GM12878 (cell line): ENCODE measurements around the gene NLRP7. TPM values are rescaled to one million over a fixed set of nuclear protein-coding genes. Genes with fewer than 3 reads are reported as not detected.
"Not testable (repeated sequence)": the region's sequence is repeated elsewhere in the genome, so short reads cannot be mapped to it uniquely, and the experiment has no call there.

Experiments used
- ATAC-seq: fragments of 200-7000 bp; cut with Tn5 transposase; 3 replicates; pipeline ENCODE4 v1.9.1; 2020; ENCODE audit warnings: mild to moderate bottlenecking, moderate library complexity
- BruUV-seq: library from RNA; stranded (reverse); fragments of 400-500 nt; replicated peaks from 2 replicates; lab custom pipeline; 2021; lab: Mats Ljungman, UMichigan
- CTCF ChIA-PET: fragments of 300-600 bp; sonication (Branson Sonifier 250); formaldehyde crosslinking; extraction: SDS; loops from one replicate; lab custom pipeline; 2021; ENCODE audit warnings: inconsistent platforms; lab: Yijun Ruan, JAX
- POLR2A ChIA-PET: fragments of 350-600 bp; formaldehyde crosslinking; extraction: SDS; loops from one replicate; lab custom pipeline; 2021; ENCODE audit warnings: inconsistent platforms; lab: Charles Lee
- RAD21 ChIA-PET: fragments of 300-600 bp; sonication (Branson Sonifier 250); formaldehyde crosslinking; loops from one replicate; lab custom pipeline; 2023; ENCODE audit warnings: antibody characterized with exemption; ENCODE audit not compliant: unreplicated experiment; lab: Charles Lee
- SMC1A ChIA-PET: fragments of 300-600 bp; sonication (Branson Sonifier 250); formaldehyde crosslinking; loops from one replicate; lab custom pipeline; 2023; ENCODE audit not compliant: unreplicated experiment, uncharacterized antibody; lab: Charles Lee
- DNase-seq: peaks from one replicate; pipeline ENCODE4 v3.0.0-alpha.2; 2011; ENCODE audit warnings: low read depth, low spot score
- FAIRE-seq: peaks from 3 replicates; lab custom pipeline; 2011; peaks lifted over from hg19 to GRCh38; lab: Jason Lieb, UNC
- H2AFZ ChIP-seq: 2 replicates; pipeline ENCODE4 v1.6.0; 2011; ENCODE audit warnings: low read depth, low read length, control low read depth; ENCODE audit not compliant: control insufficient read depth
- H3K27ac ChIP-seq: 2 replicates; pipeline ENCODE4 v1.5.1; 2011; ENCODE audit warnings: control low read depth; ENCODE audit not compliant: control insufficient read depth, insufficient read depth
- H3K27me3 ChIP-seq, 2 experiments: replicated peaks in 1 of 2; 2 replicates each; pipeline versions ENCODE4 v1.6.0 to v1.6.1; 2011; ENCODE audit warnings: low read length in 1 of 2; ENCODE audit not compliant: control insufficient read depth in 2 of 2, insufficient read depth in 2 of 2
- H3K36me3 ChIP-seq, 2 experiments: 2 replicates each; pipeline ENCODE4 v1.5.1; 2011; ENCODE audit warnings: low read length in 1 of 2; ENCODE audit not compliant: control insufficient read depth in 2 of 2, insufficient read depth in 2 of 2
- H3K4me1 ChIP-seq: 2 replicates; pipeline ENCODE4 v1.6.1; 2011; ENCODE audit warnings: mild to moderate bottlenecking, low read length, moderate library complexity, mixed read lengths; ENCODE audit not compliant: control insufficient read depth, insufficient read depth
- H3K4me2 ChIP-seq: 2 replicates; pipeline ENCODE4 v1.6.0; 2011; ENCODE audit warnings: control low read depth; ENCODE audit not compliant: control insufficient read depth, insufficient read depth
- H3K4me3 ChIP-seq: fragments of 200-600 bp; sonication (generic); 2 replicates; pipeline ENCODE4 v1.5.1; 2016
- H3K79me2 ChIP-seq: 2 replicates; pipeline ENCODE4 v1.6.0; 2011; ENCODE audit warnings: low read length; ENCODE audit not compliant: control insufficient read depth, insufficient read depth
- H3K9ac ChIP-seq: 2 replicates; pipeline ENCODE4 v1.8.0; 2011; ENCODE audit warnings: low read length, control low read depth, mixed read lengths; ENCODE audit not compliant: control insufficient read depth, insufficient read depth
- H3K9me3 ChIP-seq: replicated peaks from 3 replicates; pipeline ENCODE4 v1.5.1; 2011; ENCODE audit warnings: mild to moderate bottlenecking, low read length; ENCODE audit not compliant: control insufficient read depth, insufficient read depth
- H4K20me1 ChIP-seq: 2 replicates; pipeline ENCODE4 v1.6.0; 2011; ENCODE audit not compliant: control insufficient read depth, insufficient read depth
- CREM ChIP-seq: IDR thresholded peaks from 2 replicates; pipeline ENCODE4 v1.6.1; 2014; ENCODE audit warnings: antibody characterized with exemption, low read depth
- ETV6 ChIP-seq, 2 experiments: fragments of 450-650 bp in 1 of 2; IDR thresholded peaks in 1 of 2; conservative IDR thresholded peaks in 1 of 2; 2 replicates each; pipeline ENCODE4 v1.6.1; 2014; ENCODE audit warnings: antibody characterized with exemption in 1 of 2, borderline replicate concordance in 1 of 2, low read depth in 1 of 2, mild to moderate bottlenecking in 1 of 2, moderate library complexity in 1 of 2
- MTA2 ChIP-seq: fragments of 450-650 bp; IDR thresholded peaks from 2 replicates; pipeline ENCODE4 v1.6.1; 2016; ENCODE audit warnings: low read depth, mild to moderate bottlenecking, moderate library complexity
- NRF1 ChIP-seq: conservative IDR thresholded peaks from 2 replicates; pipeline ENCODE4 v1.6.1; 2011; ENCODE audit warnings: mild to moderate bottlenecking, low read depth, low read length, improper control_type of control experiment
- RELB ChIP-seq: fragments of 450-650 bp; IDR thresholded peaks from 2 replicates; pipeline ENCODE4 v1.6.1; 2017; ENCODE audit warnings: low read depth, mild to moderate bottlenecking, moderate library complexity
- RUNX3 ChIP-seq: IDR thresholded peaks from 2 replicates; pipeline ENCODE4 v1.6.1; 2012; ENCODE audit warnings: low read length, inconsistent platforms
- SKIL ChIP-seq: fragments of 450-650 bp; IDR thresholded peaks from 2 replicates; pipeline ENCODE4 v1.6.1; 2017; ENCODE audit warnings: mild to moderate bottlenecking, low read depth, inconsistent platforms; ENCODE audit not compliant: poor library complexity, severe bottlenecking
- SP1 ChIP-seq: IDR thresholded peaks from one replicate; pipeline ENCODE4 v1.6.1; 2011; ENCODE audit warnings: low read depth, low read length
- WGBS: methylation state at CpG from one replicate; pipeline ENCODE4 v1.1.6; 2016; ENCODE audit warnings: low lambda C conversion rate; ENCODE audit not compliant: insufficient replicate concordance, insufficient coverage; ENCODE audit errors: missing lambda C conversion rate; 5-methylcytosine and 5-hydroxymethylcytosine counted together
- in situ Hi-C: fragments of 300-500 bp; cut with MboI; formaldehyde crosslinking; loops from 9 replicates; pipeline ENCODE4 v1.14.3; 2018; ENCODE audit warnings: mixed read lengths
- intact Hi-C: fragments of 100-400 bp; cut with micrococcal nuclease; formaldehyde crosslinking; loops from one replicate; pipeline ENCODE4 v1.14.2; 2022; ENCODE audit not compliant: unreplicated experiment
- polyA plus RNA-seq, 11 experiments: library from polyadenylated mRNA; depleted of rRNA in 4 of 11; unstranded in 6 of 11; stranded (reverse) in 5 of 11; fragments of >200 nt; fragmentation: Nextera tagmentation in 4 of 11; fragmentation: Illumina TruSeq in 1 of 11; extraction: Ambion mirVana in 4 of 11; extraction: Trizol in 1 of 11; gene quantifications; 1 replicate in 1 of 11; 2 replicates in 10 of 11; pipeline versions ENCODE4 v1.2.1 to v1.2.3, GENCODE V29; 2011 to 2016; ENCODE audit warnings: inconsistent platforms in 2 of 11, missing spikeins in 2 of 11, low read depth in 1 of 11
- total RNA-seq, 4 experiments: library from RNA; depleted of rRNA in 3 of 4; stranded (reverse); fragments of >200 nt in 3 of 4; fragmentation: Illumina TruSeq in 1 of 4; extraction: Trizol in 1 of 4; gene quantifications; 2 replicates each; pipeline versions ENCODE4 v1.2.1 to v1.2.3, GENCODE V29; 2013 to 2021
- TF ChIP-seq, protein P1 (sequence below): fragments of 450-650 bp; IDR thresholded peaks from 2 replicates; pipeline ENCODE4 v1.6.1; 2018; ENCODE audit warnings: mild to moderate bottlenecking, low read depth, moderate library complexity; ENCODE audit not compliant: partially characterized antibody
- TF ChIP-seq, protein P2 (sequence below): fragments of 450-650 bp; IDR thresholded peaks from 2 replicates; pipeline ENCODE4 v1.6.1; 2016; ENCODE audit warnings: mild to moderate bottlenecking

Gene NLRP7
- total and polyA plus RNA-seq, 10 of the 15 experiments (the other 5 are each of a cell fraction or from before 2014, with no cell fraction given), result 0.08 to 3.4 (median 0.31) TPM

DNA sequence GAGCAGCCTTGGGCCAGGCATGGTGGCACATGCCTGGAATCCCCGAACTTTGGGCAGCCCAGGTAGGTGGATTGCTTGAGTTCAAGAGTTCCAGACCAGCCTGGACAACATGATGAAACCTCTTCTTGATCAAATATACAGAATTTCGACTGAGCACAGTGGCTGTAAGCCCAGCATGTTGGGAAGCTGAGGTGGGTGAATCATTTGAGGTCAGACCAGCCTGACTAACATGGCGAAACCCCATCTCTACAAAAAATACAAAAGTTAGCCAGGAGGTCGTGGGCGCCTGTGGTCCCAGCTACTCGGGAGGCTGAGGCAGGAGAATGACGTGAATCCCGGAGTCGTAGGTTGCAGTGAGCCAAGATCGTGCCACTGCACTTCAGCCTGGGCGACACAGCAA, 8.0 kb upstream of the NLRP7 start (continued):
- TF ChIP-seq, protein P1, sequence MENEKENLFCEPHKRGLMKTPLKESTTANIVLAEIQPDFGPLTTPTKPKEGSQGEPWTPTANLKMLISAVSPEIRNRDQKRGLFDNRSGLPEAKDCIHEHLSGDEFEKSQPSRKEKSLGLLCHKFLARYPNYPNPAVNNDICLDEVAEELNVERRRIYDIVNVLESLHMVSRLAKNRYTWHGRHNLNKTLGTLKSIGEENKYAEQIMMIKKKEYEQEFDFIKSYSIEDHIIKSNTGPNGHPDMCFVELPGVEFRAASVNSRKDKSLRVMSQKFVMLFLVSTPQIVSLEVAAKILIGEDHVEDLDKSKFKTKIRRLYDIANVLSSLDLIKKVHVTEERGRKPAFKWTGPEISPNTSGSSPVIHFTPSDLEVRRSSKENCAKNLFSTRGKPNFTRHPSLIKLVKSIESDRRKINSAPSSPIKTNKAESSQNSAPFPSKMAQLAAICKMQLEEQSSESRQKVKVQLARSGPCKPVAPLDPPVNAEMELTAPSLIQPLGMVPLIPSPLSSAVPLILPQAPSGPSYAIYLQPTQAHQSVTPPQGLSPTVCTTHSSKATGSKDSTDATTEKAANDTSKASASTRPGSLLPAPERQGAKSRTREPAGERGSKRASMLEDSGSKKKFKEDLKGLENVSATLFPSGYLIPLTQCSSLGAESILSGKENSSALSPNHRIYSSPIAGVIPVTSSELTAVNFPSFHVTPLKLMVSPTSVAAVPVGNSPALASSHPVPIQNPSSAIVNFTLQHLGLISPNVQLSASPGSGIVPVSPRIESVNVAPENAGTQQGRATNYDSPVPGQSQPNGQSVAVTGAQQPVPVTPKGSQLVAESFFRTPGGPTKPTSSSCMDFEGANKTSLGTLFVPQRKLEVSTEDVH, result no peak
- no peak for TF ChIP-seq MTA2
- no peak for TF ChIP-seq NRF1
- TF ChIP-seq ETV6 (conservative IDR thresholded peaks at IDR 0.05 in 1 of 2, IDR thresholded peaks at IDR 0.05 in 1 of 2; ENCODE audit: borderline replicate concordance in 1 of 2, low read depth in 1 of 2), result no peak
- no peak for TF ChIP-seq CREM
- TF ChIP-seq, protein P2, sequence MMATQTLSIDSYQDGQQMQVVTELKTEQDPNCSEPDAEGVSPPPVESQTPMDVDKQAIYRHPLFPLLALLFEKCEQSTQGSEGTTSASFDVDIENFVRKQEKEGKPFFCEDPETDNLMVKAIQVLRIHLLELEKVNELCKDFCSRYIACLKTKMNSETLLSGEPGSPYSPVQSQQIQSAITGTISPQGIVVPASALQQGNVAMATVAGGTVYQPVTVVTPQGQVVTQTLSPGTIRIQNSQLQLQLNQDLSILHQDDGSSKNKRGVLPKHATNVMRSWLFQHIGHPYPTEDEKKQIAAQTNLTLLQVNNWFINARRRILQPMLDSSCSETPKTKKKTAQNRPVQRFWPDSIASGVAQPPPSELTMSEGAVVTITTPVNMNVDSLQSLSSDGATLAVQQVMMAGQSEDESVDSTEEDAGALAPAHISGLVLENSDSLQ, result no peak
- no peak for TF ChIP-seq RUNX3
- no peak for TF ChIP-seq SKIL
- TF ChIP-seq SP1, result no peak
- no peak for TF ChIP-seq RELB

DNA sequence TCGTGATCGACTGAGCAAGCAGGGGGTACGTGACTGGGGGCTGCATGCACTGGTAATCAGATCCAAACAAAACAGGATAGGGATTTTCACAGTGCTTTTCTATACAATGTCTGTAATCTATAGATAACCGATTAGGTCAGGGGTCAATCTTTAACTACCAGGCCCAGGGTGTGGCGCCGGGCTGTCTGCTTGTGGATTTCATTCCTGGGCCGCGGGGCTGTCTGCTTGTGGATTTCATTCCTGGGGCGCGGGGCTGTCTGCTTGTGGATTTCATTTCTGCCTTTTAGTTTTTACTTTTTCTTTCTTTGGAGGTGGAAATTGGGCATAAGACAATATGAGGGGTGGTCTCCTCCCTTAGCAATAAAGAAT, 6.0 kb upstream of the NLRP7 start:
- H3K27me3 ChIP-seq, in situ Hi-C loops, H3K27ac ChIP-seq, BruUV-seq, SMC1A ChIA-PET, H3K4me3 ChIP-seq, ATAC-seq, intact Hi-C loops, H2AFZ ChIP-seq, H3K36me3 ChIP-seq, H3K79me2 ChIP-seq, H3K9ac ChIP-seq, DNase-seq, H3K4me2 ChIP-seq, CTCF ChIA-PET, FAIRE-seq, H3K9me3 ChIP-seq, H4K20me1 ChIP-seq, POLR2A ChIA-PET, RAD21 ChIA-PET: not testable (repeated sequence)
- 79% methylated on average over 10 of the region's 10 CpGs for WGBS
- peaks cover 32% of the 10 kb centered on the region for H3K4me1 ChIP-seq
